ENCODE measurements around the gene FBXW8.

- TF ChIP-seq POLR2AphosphoS5 (IDR thresholded peaks at IDR 0.05; ENCODE audit: low read depth, low read length) (no peak), REST (IDR thresholded peaks at IDR 0.05; ENCODE audit: insufficient read depth in 1 of 2, low read depth in 2 of 2, low read length in 2 of 2) (no peak), TAF1 (IDR thresholded peaks at IDR 0.05; ENCODE audit: borderline replicate concordance, insufficient read depth, low read length) (no peak)
These were observed 20.9 kb downstream of the FBXW8 start for GRCh38 chr12:116931665-116932064.
